D721Med (cell line): ENCODE measurements around the gene CAPS.

Source experiments
- DNase-seq: peaks from one replicate; pipeline ENCODE4 v3.0.0; 2011; ENCODE audit warnings: low spot score; ENCODE audit not compliant: insufficient read length
- FAIRE-seq: peaks from 2 replicates; lab custom pipeline; 2011; peaks lifted over from hg19 to GRCh38; lab: Jason Lieb, UNC
- TF ChIP-seq, protein P1 (sequence below): IDR thresholded peaks from 2 replicates; pipeline ENCODE4 v1.5.1; 2012; ENCODE audit warnings: mild to moderate bottlenecking, control low read depth; ENCODE audit not compliant: insufficient read depth; ENCODE audit errors: missing control alignments

CAPS gene

GRCh38 chr19:5937550-5937949 is 23.5 kb downstream of the CAPS start:
- DNase-seq: no peak
- TF ChIP-seq, protein P1, sequence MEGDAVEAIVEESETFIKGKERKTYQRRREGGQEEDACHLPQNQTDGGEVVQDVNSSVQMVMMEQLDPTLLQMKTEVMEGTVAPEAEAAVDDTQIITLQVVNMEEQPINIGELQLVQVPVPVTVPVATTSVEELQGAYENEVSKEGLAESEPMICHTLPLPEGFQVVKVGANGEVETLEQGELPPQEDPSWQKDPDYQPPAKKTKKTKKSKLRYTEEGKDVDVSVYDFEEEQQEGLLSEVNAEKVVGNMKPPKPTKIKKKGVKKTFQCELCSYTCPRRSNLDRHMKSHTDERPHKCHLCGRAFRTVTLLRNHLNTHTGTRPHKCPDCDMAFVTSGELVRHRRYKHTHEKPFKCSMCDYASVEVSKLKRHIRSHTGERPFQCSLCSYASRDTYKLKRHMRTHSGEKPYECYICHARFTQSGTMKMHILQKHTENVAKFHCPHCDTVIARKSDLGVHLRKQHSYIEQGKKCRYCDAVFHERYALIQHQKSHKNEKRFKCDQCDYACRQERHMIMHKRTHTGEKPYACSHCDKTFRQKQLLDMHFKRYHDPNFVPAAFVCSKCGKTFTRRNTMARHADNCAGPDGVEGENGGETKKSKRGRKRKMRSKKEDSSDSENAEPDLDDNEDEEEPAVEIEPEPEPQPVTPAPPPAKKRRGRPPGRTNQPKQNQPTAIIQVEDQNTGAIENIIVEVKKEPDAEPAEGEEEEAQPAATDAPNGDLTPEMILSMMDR: no peak
- no peak for FAIRE-seq

DNA sequence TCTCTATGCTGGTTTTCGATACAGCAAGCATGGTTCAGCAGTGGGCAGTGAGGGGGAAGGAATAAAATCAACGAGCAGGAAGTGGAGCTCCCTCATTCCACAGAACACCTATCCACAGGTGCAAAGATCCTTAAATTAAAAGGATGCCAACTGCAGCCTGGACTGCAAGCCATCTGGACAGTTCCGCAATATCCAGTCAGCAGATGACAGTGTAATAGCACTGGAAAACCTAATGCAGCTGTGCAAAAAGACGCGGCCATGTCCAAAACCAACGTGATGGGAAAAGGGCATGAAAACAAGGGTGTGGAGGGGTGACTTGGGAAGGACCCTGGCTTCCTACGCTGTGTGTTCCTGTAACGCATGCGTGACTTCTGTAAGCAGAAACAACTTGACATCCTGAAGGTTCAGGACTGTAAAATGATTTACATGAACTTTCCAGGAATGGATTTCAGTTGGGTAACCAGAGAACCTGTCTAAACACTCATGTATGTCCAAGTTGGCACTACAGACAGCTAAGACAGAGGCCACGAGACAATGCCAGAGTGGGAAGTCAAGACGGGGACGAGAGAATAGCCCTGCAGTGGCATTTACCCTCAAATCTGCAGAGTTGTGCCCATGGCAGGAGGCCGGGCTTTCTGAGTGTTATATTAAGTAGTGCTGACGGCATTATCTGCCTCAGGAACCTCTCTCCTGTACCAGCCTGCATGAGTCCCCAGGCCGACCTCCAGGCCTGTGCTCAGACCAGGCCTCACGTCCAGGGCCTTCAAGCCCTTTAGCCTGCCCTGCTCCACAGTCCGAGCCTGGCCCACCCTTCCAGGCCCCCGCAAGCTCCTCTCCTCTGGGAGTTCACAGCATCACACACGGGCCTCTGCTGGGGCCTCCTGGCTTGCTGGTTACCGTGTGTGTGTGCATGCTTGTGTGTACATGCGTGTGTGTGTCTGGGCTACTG is 26.5 kb downstream of the CAPS start:
- FAIRE-seq (no peak), DNase-seq (no peak)
- TF ChIP-seq, protein P1: no peak

DNA sequence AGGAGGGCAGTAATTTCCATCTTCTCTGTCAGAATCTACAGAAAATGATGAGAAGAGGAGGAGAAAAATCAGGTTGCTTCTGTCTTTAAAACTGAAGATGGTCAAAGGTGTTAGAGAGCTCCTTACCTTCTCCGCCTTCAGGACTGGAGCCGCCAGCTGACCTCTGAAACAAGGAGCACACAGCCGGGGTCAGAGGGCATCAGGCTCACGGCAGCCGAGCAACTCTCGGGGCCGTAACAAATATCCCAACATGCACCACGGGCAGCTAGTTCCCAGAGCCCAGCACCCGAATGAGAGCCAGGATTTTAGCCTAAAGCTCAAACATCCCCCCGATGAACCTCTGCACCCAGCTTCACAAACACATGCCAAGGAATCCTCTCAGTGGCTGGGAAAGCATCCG is 27.6 kb downstream of the CAPS start:
- DNase-seq (no peak), FAIRE-seq (no peak)
- TF ChIP-seq, protein P1: no peak

DNA sequence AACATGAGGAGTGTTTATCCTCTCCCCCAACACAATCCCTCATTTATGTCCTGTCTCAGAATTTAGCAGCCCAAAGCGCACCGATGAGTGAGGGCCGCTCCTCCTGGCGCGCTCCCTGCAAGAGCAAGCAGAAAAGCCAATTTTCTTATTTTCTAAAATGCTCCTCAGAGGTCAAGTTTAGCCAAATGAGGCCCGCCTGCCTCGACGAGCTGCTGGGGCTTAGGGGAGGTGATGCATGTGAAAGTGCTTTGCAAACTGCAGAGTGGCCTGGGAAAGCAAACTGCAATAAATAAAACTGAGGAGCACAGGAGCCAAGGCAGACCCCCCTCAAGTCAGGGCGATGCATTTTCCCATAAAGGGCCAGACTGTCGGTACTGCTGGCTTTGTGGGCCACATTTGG is 29.0 kb downstream of the CAPS start:
- FAIRE-seq (no peak), DNase-seq (no peak)
- TF ChIP-seq, protein P1: no peak

DNA sequence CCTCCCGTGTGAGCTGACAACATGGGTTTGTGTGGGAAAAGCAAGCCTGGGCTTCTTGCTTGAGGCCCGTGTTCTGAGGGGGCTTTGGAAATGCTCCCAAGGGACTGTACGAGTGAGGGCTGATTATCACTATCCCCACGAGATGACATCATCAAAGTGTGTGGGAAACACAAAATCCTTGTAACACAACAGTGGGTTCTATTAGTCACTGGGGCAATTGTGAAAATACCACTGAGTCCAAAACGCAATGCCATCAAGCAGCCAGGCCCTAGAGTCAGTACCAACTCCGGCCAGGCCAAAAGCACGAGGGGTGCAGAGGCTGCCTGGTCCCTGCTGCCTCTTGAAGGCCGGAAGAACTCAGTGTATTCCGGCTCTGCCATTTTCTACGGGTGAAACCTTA is 29.6 kb downstream of the CAPS start:
- DNase-seq: no peak
- FAIRE-seq: no peak
- TF ChIP-seq, protein P1: no peak

- DNase-seq (no peak), FAIRE-seq (no peak)
- TF ChIP-seq, protein P1: no peak
Measured at GRCh38 chr19:5947435-5947834, 33.4 kb downstream of the CAPS start.
